ENCODE data around the gene SP110.

The SP110 gene

DNA sequence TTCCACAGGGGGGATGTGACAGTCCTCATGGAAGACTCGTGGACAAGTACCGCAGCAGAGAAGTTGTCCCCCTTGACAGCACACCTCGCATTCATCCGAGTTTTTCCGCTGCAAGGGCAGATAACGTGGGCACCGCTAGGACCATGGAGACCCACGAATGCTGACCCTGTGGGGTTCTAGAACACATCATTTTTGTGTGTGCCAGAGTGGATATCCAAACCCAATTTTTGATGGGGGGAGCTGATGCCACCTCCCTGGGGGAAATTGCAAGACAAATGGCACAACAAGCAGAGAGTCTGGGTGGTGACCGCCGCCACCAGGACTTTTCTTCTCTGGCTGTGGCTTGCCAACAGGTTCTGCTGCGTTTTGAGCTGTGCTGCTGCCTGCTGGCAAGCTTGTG is 46.9 kb downstream of the SP110 start:
- no peak for DNase-seq (ENCODE audit: low spot score in 2 of 2)
- no peak overlapping the region for H3K27ac Mint-ChIP-seq
- peaks cover 50% of the 10 kb centered on the region for H3K36me3 Mint-ChIP-seq
- no peaks in the 10 kb centered on the region for H3K4me1 Mint-ChIP-seq
- ATAC-seq (ENCODE audit: low read depth): no peak
- H3K4me3 Mint-ChIP-seq: no peak overlapping the region
- H3K27me3 Mint-ChIP-seq: no peaks in the 10 kb centered on the region
- no peaks in the 10 kb centered on the region for H3K9me3 Mint-ChIP-seq

- ATAC-seq (ENCODE audit: low read depth): no peak
These were observed 47.6 kb downstream of the SP110 start for GRCh38 chr2:230172156-230172555.

GRCh38 chr2:230170532-230170931 is 49.3 kb downstream of the SP110 start:
- H3K9me3 Mint-ChIP-seq: no peaks in the 10 kb centered on the region
- H3K27me3 Mint-ChIP-seq: no peaks in the 10 kb centered on the region
- DNase-seq (ENCODE audit: low spot score in 2 of 2): no peak
- no peak overlapping the region for H3K4me3 Mint-ChIP-seq
- no peak for ATAC-seq (ENCODE audit: low read depth)
- no peaks in the 10 kb centered on the region for H3K4me1 Mint-ChIP-seq
- H3K36me3 Mint-ChIP-seq: peaks cover 47% of the 10 kb centered on the region
- H3K27ac Mint-ChIP-seq: peak overlapping the region; percentile 31

More at GRCh38 chr2:230172156-230172555, 47.6 kb downstream of the SP110 start:
- H3K27me3 Mint-ChIP-seq: no peaks in the 10 kb centered on the region
- no peaks in the 10 kb centered on the region for H3K4me1 Mint-ChIP-seq
- no peaks in the 10 kb centered on the region for H3K9me3 Mint-ChIP-seq
- no peak overlapping the region for H3K27ac Mint-ChIP-seq
- H3K36me3 Mint-ChIP-seq: peaks cover 48% of the 10 kb centered on the region
- DNase-seq (ENCODE audit: low spot score in 2 of 2): no peak
- no peak overlapping the region for H3K4me3 Mint-ChIP-seq

DNA sequence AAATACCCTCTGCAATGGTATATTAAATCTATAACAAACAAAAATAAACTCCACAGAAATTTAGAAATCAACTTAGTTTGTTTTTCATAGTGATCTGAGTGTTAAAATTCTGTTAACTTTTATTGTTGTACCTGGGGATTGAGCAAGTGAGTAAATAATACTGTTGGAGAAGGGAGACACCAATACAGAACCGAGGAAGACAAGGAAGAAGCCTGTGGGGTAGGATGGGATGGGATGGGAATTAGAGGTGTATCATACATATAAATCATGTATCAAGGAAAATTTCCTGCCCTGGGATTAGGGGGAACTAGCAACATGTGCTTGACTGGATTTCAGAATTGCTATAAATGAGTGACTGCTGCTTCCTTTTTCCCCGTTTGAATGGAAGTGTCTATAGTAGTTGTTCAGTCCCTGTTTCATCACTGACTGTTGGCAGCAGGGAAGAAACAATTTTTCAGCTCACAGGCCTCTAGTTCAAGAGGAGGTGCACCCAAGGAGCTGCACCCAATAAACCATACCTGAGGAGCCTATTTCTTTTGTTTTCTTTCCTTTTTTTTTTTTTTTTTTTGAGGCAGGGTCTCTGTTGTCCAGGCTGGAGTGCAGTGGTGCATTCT is 53.1 kb downstream of the SP110 start:
- no peak overlapping the region for H3K4me3 Mint-ChIP-seq
- no peak for DNase-seq (ENCODE audit: low spot score in 2 of 2)
- H3K36me3 Mint-ChIP-seq: peaks cover 53% of the 10 kb centered on the region
- no peak for ATAC-seq (ENCODE audit: low read depth)
- H3K4me1 Mint-ChIP-seq: peaks cover 10% of the 10 kb centered on the region
- H3K27ac Mint-ChIP-seq: peak overlapping the region; percentile 42
- peaks cover 6% of the 10 kb centered on the region for H3K9me3 Mint-ChIP-seq
- H3K27me3 Mint-ChIP-seq: no peaks in the 10 kb centered on the region

DNA sequence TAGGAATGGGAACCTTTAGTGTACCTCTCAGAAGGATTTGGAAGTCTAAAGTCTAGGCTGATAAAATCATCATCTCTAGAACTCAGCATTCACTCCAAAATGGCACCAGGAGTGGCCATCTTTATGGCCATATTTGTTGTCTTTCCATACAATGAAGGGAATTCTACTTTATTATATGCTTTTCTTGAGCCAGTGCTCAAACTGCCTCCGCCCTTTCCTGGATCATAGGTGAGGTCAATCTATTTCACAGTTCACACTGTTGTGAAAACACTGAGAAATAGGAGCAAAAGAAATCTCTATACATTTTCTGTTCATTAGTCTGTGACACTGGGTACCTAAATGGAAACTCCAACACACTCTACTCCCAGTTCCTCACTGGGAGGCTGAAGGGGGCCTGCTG is 55.6 kb downstream of the SP110 start:
- Mint-ChIP-seq H3K4me3 (no peak overlapping the region), H3K27me3 (no peaks in the 10 kb centered on the region), H3K4me1 (peaks cover 13% of the 10 kb centered on the region), H3K9me3 (peaks cover 6% of the 10 kb centered on the region), H3K36me3 (peaks cover 41% of the 10 kb centered on the region), H3K27ac (peak overlapping the region; percentile 58)
- ATAC-seq (ENCODE audit: low read depth) (no peak), DNase-seq (ENCODE audit: low spot score in 2 of 2) (no peak)

DNA sequence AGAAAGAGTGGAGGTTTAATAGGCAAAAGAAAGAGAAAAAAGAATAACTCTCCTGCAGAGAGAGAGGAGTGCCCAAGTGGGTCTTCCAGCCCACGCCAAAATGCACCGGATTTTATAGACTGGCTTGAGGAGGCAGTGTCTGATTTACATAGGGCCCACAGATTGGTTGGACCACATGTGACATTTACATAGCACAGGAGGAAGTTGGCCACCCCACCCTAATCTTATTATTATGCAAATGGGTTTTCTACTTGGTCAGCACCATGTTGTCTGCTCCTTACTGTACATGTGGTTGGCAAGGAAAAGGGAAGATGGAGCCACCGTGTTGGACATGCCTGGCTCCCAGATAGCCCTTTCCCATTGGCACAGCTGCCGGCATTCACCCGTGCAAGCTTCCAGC is 56.8 kb downstream of the SP110 start:
- no peak overlapping the region for H3K4me3 Mint-ChIP-seq
- peaks cover 7% of the 10 kb centered on the region for H3K9me3 Mint-ChIP-seq
- ATAC-seq (ENCODE audit: low read depth) (peak; percentile 54), DNase-seq (ENCODE audit: low spot score in 2 of 2) (no peak)
- H3K27ac Mint-ChIP-seq: peak overlapping the region; percentile 15
- H3K4me1 Mint-ChIP-seq: peaks cover 13% of the 10 kb centered on the region
- H3K36me3 Mint-ChIP-seq: peaks cover 36% of the 10 kb centered on the region
- no peaks in the 10 kb centered on the region for H3K27me3 Mint-ChIP-seq

DNA sequence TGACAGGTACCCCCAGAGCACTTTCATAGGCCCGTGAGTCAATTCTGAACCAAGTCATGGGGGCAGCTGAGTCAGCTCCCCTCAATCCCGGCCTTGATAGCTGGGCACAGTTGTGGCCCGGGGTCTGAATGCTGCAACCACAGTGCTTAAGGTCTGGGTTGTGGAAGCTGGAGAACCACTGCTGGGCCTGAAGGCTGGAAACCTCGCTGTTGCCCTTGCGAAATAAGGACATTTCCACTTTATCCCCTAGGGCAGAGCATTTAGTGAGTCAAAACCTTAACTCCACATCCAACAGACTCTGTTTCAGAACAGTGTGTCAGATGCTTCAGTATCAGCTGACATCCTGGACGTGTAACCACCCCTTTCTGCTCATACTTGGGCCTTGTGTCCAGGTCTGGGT is 58.6 kb downstream of the SP110 start:
- Mint-ChIP-seq H3K9me3 (peaks cover 7% of the 10 kb centered on the region), H3K4me1 (peaks cover 15% of the 10 kb centered on the region), H3K27me3 (no peaks in the 10 kb centered on the region), H3K36me3 (peaks cover 25% of the 10 kb centered on the region), H3K27ac (peak overlapping the region; percentile 50), H3K4me3 (no peak overlapping the region)
- ATAC-seq (ENCODE audit: low read depth): no peak
- DNase-seq (ENCODE audit: low spot score in 2 of 2): no peak

DNA sequence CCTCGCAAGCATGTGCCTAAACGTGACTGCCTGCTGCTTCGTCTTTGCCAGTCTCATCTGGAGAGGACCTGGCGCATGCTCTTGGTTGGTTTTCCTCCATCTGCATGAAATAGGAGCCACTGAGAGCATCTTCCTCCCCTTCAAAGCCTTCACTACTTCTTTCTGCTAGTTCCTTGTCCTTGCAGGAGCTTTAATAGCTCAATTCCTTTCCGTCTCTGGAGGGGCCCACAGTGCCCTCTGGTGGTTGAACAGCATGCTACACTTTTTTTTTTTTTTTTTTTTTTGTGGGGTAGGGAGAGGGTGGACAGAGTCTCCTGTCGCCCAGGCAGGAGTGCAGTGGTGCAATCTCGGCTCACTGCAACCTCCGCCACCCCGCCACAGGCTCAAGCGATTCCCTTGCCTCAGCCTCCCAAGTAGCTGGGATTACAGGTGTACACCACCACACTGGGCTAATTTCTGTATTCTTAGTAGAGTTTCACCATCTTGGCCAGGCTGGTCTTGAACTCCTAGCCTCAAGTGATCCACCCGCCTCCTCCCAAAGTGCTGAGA is 59.6 kb downstream of the SP110 start:
- peak; percentile 44 to 64 for DNase-seq (ENCODE audit: low spot score in 2 of 2)
- H3K27ac Mint-ChIP-seq: peak overlapping the region; percentile 22
- peaks cover 21% of the 10 kb centered on the region for H3K36me3 Mint-ChIP-seq
- H3K4me1 Mint-ChIP-seq: peaks cover 15% of the 10 kb centered on the region
- H3K27me3 Mint-ChIP-seq: no peaks in the 10 kb centered on the region
- peaks cover 7% of the 10 kb centered on the region for H3K9me3 Mint-ChIP-seq
- ATAC-seq (ENCODE audit: low read depth): peak; percentile 53
- no peak overlapping the region for H3K4me3 Mint-ChIP-seq

- peaks cover 6% of the 10 kb centered on the region for H3K9me3 Mint-ChIP-seq
- no peak overlapping the region for H3K4me3 Mint-ChIP-seq
- ATAC-seq (ENCODE audit: low read depth): no peak
- no peak overlapping the region for H3K27ac Mint-ChIP-seq
- H3K4me1 Mint-ChIP-seq: peaks cover 10% of the 10 kb centered on the region
- no peaks in the 10 kb centered on the region for H3K27me3 Mint-ChIP-seq
- no peak for DNase-seq (ENCODE audit: low spot score in 2 of 2)
- H3K36me3 Mint-ChIP-seq: peaks cover 6% of the 10 kb centered on the region
These were observed 61.3 kb downstream of the SP110 start for GRCh38 chr2:230158468-230158867.

DNA sequence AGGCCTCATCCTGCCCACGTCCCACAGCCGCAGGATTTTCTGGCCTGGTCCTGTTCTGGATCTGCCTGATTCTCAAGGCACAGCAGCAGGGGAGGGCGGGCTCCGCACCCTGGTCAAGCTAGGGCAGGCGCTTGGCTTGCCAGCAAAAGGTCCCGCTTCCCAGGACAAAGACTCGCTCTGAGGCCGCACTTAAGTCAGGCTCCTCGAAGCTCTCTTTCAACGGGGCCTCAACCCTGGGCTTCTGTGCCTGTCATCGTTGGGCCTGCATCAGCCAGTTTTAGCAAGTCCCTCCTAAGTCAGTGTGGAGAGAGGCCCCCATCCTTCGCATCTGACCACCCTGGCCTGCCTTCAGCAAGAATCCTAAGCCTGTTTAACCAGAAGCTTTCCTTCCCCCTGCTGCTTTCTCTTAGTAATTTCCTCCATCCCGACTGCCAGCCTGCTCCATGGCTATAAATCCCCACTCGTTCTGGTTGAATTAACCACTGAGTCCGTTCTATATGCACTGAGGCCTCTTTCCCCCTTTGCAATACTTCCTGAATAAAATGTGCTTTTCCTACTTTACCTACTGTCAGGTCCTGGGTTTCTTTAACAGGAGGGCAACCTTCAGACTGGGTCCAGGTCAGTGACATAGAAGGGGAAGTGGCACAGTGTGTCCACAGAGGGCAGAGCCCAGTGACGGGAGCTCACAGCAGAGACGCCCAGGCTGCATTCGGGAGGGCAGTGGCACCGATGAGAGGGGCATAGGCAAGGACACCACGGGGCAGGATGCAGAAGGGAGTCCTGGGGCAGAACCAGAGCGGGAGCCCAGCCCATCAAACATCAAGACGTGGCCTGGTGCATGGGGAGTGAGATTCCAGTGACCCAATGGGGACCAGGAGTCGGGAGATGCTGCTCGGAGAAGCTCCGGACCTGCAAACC is 62.7 kb downstream of the SP110 start:
- H3K36me3 Mint-ChIP-seq: peaks cover 2% of the 10 kb centered on the region
- DNase-seq (ENCODE audit: low spot score in 2 of 2) (no peak), ATAC-seq (ENCODE audit: low read depth) (no peak)
- no peaks in the 10 kb centered on the region for H3K27me3 Mint-ChIP-seq
- H3K4me1 Mint-ChIP-seq: peaks cover 5% of the 10 kb centered on the region
- peaks cover 4% of the 10 kb centered on the region for H3K9me3 Mint-ChIP-seq
- no peak overlapping the region for H3K4me3 Mint-ChIP-seq
- H3K27ac Mint-ChIP-seq: no peak overlapping the region

GRCh38 chr2:230155359-230155758 is 64.4 kb downstream of the SP110 start:
- peaks cover 5% of the 10 kb centered on the region for H3K9me3 Mint-ChIP-seq
- ATAC-seq (ENCODE audit: low read depth) (no peak), DNase-seq (ENCODE audit: low spot score in 2 of 2) (no peak)
- no peak overlapping the region for H3K27ac Mint-ChIP-seq
- no peak overlapping the region for H3K4me3 Mint-ChIP-seq
- H3K4me1 Mint-ChIP-seq: peaks cover 5% of the 10 kb centered on the region
- peaks cover 2% of the 10 kb centered on the region for H3K36me3 Mint-ChIP-seq
- H3K27me3 Mint-ChIP-seq: no peaks in the 10 kb centered on the region

- peaks cover 2% of the 10 kb centered on the region for H3K4me1 Mint-ChIP-seq
- H3K4me3 Mint-ChIP-seq: no peak overlapping the region
- no peaks in the 10 kb centered on the region for H3K27me3 Mint-ChIP-seq
- peaks cover 2% of the 10 kb centered on the region for H3K36me3 Mint-ChIP-seq
- H3K27ac Mint-ChIP-seq: no peak overlapping the region
- H3K9me3 Mint-ChIP-seq: peaks cover 4% of the 10 kb centered on the region
- ATAC-seq (ENCODE audit: low read depth): no peak
- no peak for DNase-seq (ENCODE audit: low spot score in 2 of 2)
These were observed 66.3 kb downstream of the SP110 start for GRCh38 chr2:230153390-230153976.

- no peak overlapping the region for H3K4me3 Mint-ChIP-seq
- no peak for DNase-seq (ENCODE audit: low spot score in 2 of 2)
- H3K36me3 Mint-ChIP-seq: peaks cover 2% of the 10 kb centered on the region
- no peak for ATAC-seq (ENCODE audit: low read depth)
- peaks cover 4% of the 10 kb centered on the region for H3K9me3 Mint-ChIP-seq
- H3K27me3 Mint-ChIP-seq: no peaks in the 10 kb centered on the region
- H3K27ac Mint-ChIP-seq: no peak overlapping the region
- H3K4me1 Mint-ChIP-seq: peaks cover 4% of the 10 kb centered on the region
These were observed 67.5 kb downstream of the SP110 start for GRCh38 chr2:230152334-230152733.

- H3K36me3 Mint-ChIP-seq: peaks cover 8% of the 10 kb centered on the region
- no peak overlapping the region for H3K4me3 Mint-ChIP-seq
- DNase-seq (ENCODE audit: low spot score in 2 of 2) (no peak), ATAC-seq (ENCODE audit: low read depth) (no peak)
- no peaks in the 10 kb centered on the region for H3K27me3 Mint-ChIP-seq
- peaks cover 6% of the 10 kb centered on the region for H3K4me1 Mint-ChIP-seq
- H3K27ac Mint-ChIP-seq: no peak overlapping the region
- peaks cover 6% of the 10 kb centered on the region for H3K9me3 Mint-ChIP-seq
These were observed 75.4 kb downstream of the SP110 start for GRCh38 chr2:230144355-230144754.

Measured in memory B cell (primary cell).